ENCODE measurements around the gene PEX5L. TPM values are rescaled to one million over a fixed set of nuclear protein-coding genes. Genes with fewer than 3 reads are reported as not detected.

The PEX5L gene
- polyA plus RNA-seq, 2 of the 4 experiments (the other 2 are of a cell fraction), result 0.06 to 0.08 TPM

DNA sequence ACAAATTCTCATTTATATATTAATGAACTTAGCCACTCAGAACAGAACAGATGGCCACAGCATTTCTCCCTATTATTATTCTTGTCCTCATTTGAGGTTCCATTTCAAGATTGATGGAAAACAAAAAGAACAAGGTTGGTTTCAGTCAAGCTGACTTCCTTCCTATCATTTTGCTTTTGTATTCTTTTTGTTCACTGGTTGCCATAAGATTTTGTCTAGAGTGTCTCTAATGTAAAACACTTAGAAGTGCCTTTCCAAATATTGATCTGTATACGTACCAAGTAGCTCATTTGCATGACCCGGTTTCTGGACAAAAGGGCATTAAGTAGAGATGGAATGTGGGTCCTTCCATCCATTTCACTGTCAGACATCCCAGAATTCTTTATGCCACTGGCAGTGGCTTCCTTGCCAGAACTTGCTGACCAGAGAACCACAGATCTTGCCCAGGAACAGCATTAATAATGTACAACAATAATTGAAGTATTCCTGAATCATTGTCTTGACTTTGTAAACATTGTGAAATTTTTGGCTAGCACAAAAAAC lies 63.8 kb downstream of the PEX5L start (continued):
- TF ChIP-seq, protein P1, sequence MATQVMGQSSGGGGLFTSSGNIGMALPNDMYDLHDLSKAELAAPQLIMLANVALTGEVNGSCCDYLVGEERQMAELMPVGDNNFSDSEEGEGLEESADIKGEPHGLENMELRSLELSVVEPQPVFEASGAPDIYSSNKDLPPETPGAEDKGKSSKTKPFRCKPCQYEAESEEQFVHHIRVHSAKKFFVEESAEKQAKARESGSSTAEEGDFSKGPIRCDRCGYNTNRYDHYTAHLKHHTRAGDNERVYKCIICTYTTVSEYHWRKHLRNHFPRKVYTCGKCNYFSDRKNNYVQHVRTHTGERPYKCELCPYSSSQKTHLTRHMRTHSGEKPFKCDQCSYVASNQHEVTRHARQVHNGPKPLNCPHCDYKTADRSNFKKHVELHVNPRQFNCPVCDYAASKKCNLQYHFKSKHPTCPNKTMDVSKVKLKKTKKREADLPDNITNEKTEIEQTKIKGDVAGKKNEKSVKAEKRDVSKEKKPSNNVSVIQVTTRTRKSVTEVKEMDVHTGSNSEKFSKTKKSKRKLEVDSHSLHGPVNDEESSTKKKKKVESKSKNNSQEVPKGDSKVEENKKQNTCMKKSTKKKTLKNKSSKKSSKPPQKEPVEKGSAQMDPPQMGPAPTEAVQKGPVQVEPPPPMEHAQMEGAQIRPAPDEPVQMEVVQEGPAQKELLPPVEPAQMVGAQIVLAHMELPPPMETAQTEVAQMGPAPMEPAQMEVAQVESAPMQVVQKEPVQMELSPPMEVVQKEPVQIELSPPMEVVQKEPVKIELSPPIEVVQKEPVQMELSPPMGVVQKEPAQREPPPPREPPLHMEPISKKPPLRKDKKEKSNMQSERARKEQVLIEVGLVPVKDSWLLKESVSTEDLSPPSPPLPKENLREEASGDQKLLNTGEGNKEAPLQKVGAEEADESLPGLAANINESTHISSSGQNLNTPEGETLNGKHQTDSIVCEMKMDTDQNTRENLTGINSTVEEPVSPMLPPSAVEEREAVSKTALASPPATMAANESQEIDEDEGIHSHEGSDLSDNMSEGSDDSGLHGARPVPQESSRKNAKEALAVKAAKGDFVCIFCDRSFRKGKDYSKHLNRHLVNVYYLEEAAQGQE (IDR thresholded peaks at IDR 0.05), result no peak
- TF ChIP-seq MAFK (IDR thresholded peaks at IDR 0.05; ENCODE audit: partially characterized antibody) (no peak), PHF8 (IDR thresholded peaks at IDR 0.05; ENCODE audit: borderline replicate concordance, low read depth) (no peak), ZNF302 (CRISPR knock-in tag; IDR thresholded peaks at IDR 0.05) (no peak)
- TF ChIP-seq, protein P2, sequence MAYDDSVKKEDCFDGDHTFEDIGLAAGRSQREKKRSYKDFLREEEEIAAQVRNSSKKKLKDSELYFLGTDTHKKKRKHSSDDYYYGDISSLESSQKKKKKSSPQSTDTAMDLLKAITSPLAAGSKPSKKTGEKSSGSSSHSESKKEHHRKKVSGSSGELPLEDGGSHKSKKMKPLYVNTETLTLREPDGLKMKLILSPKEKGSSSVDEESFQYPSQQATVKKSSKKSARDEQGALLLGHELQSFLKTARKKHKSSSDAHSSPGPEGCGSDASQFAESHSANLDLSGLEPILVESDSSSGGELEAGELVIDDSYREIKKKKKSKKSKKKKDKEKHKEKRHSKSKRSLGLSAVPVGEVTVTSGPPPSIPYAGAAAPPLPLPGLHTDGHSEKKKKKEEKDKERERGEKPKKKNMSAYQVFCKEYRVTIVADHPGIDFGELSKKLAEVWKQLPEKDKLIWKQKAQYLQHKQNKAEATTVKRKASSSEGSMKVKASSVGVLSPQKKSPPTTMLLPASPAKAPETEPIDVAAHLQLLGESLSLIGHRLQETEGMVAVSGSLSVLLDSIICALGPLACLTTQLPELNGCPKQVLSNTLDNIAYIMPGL (CRISPR knock-in tag; IDR thresholded peaks at IDR 0.05; ENCODE audit: borderline replicate concordance), result no peak

DNA sequence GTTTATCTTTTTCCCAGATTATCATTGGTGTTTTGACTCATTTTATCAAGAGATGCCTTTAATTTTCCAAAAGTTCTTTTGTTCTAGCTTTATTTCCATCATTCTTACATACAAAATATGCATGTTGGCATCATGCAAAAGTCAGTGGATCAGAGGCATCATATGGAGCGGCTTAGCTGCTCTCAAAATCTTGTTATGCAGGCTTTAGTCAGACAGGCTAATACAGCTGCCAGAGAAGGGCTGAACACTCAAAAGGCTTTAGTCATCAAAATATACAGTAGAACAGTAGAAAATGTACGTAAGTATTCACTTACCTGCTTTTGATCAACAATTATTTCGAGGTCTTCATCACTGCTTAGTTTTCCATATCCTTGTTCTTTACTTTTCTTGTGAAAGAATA lies 65.5 kb downstream of the PEX5L start:
- Histone ChIP-seq H3K27ac (no peak overlapping the region), H3K4me3 (no peak overlapping the region), H3K9me3 (no peaks in the 10 kb centered on the region), H3K4me1 (0 out of 3 replicates have a peak, but pooled peaks cover 8% of the 10 kb centered on the region), H3K4me2 (no peak overlapping the region)
- ChIA-PET POLR2A (no interaction called here), CTCF (no interaction called here)
- ATAC-seq, result no peak
- no peak for DNase-seq (ENCODE audit: low read depth in 1 of 2, low spot score in 1 of 2)
- WGBS (ENCODE audit: missing lambda C conversion rate), result 44% methylated on average over 3 of the region's 3 CpGs
- no peak for FAIRE-seq
- TF ChIP-seq NFE2L2 (conservative IDR thresholded peaks at IDR 0.05; ENCODE audit: low read length) (no peak), MYC (IDR thresholded peaks at IDR 0.05; ENCODE audit: borderline replicate concordance, low read length) (no peak), MAFK (IDR thresholded peaks at IDR 0.05; ENCODE audit: partially characterized antibody) (no peak), RCOR1 (IDR thresholded peaks at IDR 0.05; ENCODE audit: low read depth, low read length) (no peak), EP300 (IDR thresholded peaks at IDR 0.05) (no peak)
- TF ChIP-seq, protein P3, sequence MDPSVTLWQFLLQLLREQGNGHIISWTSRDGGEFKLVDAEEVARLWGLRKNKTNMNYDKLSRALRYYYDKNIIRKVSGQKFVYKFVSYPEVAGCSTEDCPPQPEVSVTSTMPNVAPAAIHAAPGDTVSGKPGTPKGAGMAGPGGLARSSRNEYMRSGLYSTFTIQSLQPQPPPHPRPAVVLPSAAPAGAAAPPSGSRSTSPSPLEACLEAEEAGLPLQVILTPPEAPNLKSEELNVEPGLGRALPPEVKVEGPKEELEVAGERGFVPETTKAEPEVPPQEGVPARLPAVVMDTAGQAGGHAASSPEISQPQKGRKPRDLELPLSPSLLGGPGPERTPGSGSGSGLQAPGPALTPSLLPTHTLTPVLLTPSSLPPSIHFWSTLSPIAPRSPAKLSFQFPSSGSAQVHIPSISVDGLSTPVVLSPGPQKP (IDR thresholded peaks at IDR 0.05; ENCODE audit: low read depth, low read length), result no peak
- TF ChIP-seq, protein P4, sequence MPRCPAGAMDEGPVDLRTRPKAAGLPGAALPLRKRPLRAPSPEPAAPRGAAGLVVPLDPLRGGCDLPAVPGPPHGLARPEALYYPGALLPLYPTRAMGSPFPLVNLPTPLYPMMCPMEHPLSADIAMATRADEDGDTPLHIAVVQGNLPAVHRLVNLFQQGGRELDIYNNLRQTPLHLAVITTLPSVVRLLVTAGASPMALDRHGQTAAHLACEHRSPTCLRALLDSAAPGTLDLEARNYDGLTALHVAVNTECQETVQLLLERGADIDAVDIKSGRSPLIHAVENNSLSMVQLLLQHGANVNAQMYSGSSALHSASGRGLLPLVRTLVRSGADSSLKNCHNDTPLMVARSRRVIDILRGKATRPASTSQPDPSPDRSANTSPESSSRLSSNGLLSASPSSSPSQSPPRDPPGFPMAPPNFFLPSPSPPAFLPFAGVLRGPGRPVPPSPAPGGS (IDR thresholded peaks at IDR 0.05), result no peak

DNA sequence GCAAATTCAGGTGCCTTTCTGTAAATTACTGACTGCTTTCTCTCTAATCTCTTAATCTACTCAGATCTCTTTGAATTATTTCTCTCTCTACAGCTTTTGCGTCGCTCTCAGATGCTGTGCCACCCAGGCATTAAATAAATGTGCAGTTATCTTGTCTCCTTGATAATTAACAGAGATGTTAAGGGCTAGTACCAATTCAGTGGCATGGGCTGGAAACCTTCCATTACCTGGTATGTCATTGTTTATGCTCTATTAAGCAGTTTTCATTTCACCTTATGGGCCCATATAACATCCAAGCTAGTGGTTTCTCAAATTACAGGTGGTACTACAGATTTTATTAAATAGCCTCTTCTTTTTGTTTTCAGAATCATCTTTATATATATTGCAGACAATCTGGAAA lies 66.0 kb downstream of the PEX5L start:
- H3K27ac ChIP-seq, result no peak overlapping the region
- ChIA-PET POLR2A (no interaction called here), CTCF (no interaction called here)
- H3K4me2 ChIP-seq, result no peak overlapping the region
- no peak overlapping the region for H3K4me3 ChIP-seq
- no peaks in the 10 kb centered on the region for H3K9me3 ChIP-seq
- ATAC-seq (no peak), FAIRE-seq (no peak), DNase-seq (ENCODE audit: low read depth in 1 of 2, low spot score in 1 of 2) (no peak)
- TF ChIP-seq EHMT2 (IDR thresholded peaks at IDR 0.05; ENCODE audit: low read depth) (no peak), PHF8 (IDR thresholded peaks at IDR 0.05; ENCODE audit: borderline replicate concordance, low read depth) (no peak), MAZ (IDR thresholded peaks at IDR 0.05; ENCODE audit: borderline replicate concordance, low read depth, low read length) (no peak), EP300 (IDR thresholded peaks at IDR 0.05) (no peak), RFX5 (IDR thresholded peaks at IDR 0.05) (no peak)
- TF ChIP-seq, protein P5, sequence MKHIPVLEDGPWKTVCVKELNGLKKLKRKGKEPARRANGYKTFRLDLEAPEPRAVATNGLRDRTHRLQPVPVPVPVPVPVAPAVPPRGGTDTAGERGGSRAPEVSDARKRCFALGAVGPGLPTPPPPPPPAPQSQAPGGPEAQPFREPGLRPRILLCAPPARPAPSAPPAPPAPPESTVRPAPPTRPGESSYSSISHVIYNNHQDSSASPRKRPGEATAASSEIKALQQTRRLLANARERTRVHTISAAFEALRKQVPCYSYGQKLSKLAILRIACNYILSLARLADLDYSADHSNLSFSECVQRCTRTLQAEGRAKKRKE (CRISPR knock-in tag; IDR thresholded peaks at IDR 0.05; ENCODE audit: low read depth), result no peak
- TF ChIP-seq, protein P2 (CRISPR knock-in tag; IDR thresholded peaks at IDR 0.05; ENCODE audit: borderline replicate concordance), result no peak
- 0 out of 3 replicates have a peak, but pooled peaks cover 8% of the 10 kb centered on the region for H3K4me1 ChIP-seq
- 89% methylated on average over 2 of the region's 2 CpGs for WGBS (ENCODE audit: missing lambda C conversion rate)

Measured in A549 (cell line).